DOHH2 (cell line): Measurements from ENCODE around the gene MRM1.
A peak's percentile ranks its signal among the peaks of the same experiment; 100 is the strongest.

Experiments used
- CTCF ChIP-seq: fragments of 200-600 bp; sonication (generic); IDR thresholded peaks from one replicate; pipeline ENCODE4 v1.5.1; 2014; ENCODE audit warnings: antibody characterized with exemption, mild to moderate bottlenecking, low read depth, low read length; ENCODE audit not compliant: poor library complexity, severe bottlenecking
- EZH2phosphoT487 ChIP-seq: fragments of 200-600 bp; sonication (generic); IDR thresholded peaks from 2 replicates; pipeline ENCODE4 v1.6.1; 2017; ENCODE audit warnings: borderline replicate concordance, mild to moderate bottlenecking, antibody characterized with exemption, low read length, moderate library complexity, mixed read lengths

- TF ChIP-seq CTCF = peak; percentile 11
- no peak for TF ChIP-seq EZH2phosphoT487
These were observed at the start of gene MRM1 for GRCh38 chr17:36601303-36602029.
